Neural cell (in vitro differentiated cells): ENCODE measurements around the gene SLF1.

Experiments
- CTCF ChIP-seq: fragments of 450-650 bp; IDR thresholded peaks from 2 replicates; pipeline ENCODE4 v1.5.1; 2014; ENCODE audit warnings: antibody characterized with exemption, mild to moderate bottlenecking, moderate library complexity; ENCODE audit not compliant: poor library complexity, severe bottlenecking
- EP300 ChIP-seq: fragments of 450-650 bp; conservative IDR thresholded peaks from 2 replicates; pipeline ENCODE4 v1.6.1; 2014; ENCODE audit warnings: antibody characterized with exemption, mild to moderate bottlenecking, moderate library complexity; ENCODE audit not compliant: poor library complexity, severe bottlenecking
- EZH2 ChIP-seq: fragments of 200-600, 300-800 bp; shearing (Covaris generic), sonication (generic); IDR thresholded peaks from 2 replicates; pipeline ENCODE4 v1.6.1; 2014; ENCODE audit warnings: antibody characterized with exemption, low read length, borderline replicate concordance, mild to moderate bottlenecking; ENCODE audit not compliant: insufficient read depth, poor library complexity, severe bottlenecking
- POLR2AphosphoS5 ChIP-seq: IDR thresholded peaks from 2 replicates; pipeline ENCODE4 v1.6.1; 2012
- REST ChIP-seq: IDR thresholded peaks from 2 replicates; pipeline ENCODE4 v1.6.1; 2012; ENCODE audit warnings: borderline replicate concordance

GRCh38 chr5:94615862-94616261, 2.6 kb upstream of the SLF1 start:
- TF ChIP-seq CTCF (no peak), POLR2AphosphoS5 (no peak), EZH2 (no peak), EP300 (no peak), REST (no peak)
